ENCODE measurements around the gene PRORP. TPM values are rescaled to one million over a fixed set of nuclear protein-coding genes. Genes with fewer than 3 reads are reported as not detected.

The PRORP gene
- total RNA-seq, 3 donors from 2014 or later: 18.6 to 30.7 (median 27.5) TPM

- intact Hi-C loops (cut with DNase I, micrococcal nuclease): loop anchor here (5.0 kb wide), 1 partner anchor 271 kb away; no protein-coding TSS in a partner anchor
- DNase-seq (no peak), ATAC-seq (no peak)
- Histone ChIP-seq H3K4me1 (ENCODE audit: low read depth) (no peaks in the 10 kb centered on the region), H3K4me3 (no peak overlapping the region), H3K9me3 (no peaks in the 10 kb centered on the region), H3K36me3 (ENCODE audit: low read depth) (no peaks in the 10 kb centered on the region)
- TF ChIP-seq, protein P1, sequence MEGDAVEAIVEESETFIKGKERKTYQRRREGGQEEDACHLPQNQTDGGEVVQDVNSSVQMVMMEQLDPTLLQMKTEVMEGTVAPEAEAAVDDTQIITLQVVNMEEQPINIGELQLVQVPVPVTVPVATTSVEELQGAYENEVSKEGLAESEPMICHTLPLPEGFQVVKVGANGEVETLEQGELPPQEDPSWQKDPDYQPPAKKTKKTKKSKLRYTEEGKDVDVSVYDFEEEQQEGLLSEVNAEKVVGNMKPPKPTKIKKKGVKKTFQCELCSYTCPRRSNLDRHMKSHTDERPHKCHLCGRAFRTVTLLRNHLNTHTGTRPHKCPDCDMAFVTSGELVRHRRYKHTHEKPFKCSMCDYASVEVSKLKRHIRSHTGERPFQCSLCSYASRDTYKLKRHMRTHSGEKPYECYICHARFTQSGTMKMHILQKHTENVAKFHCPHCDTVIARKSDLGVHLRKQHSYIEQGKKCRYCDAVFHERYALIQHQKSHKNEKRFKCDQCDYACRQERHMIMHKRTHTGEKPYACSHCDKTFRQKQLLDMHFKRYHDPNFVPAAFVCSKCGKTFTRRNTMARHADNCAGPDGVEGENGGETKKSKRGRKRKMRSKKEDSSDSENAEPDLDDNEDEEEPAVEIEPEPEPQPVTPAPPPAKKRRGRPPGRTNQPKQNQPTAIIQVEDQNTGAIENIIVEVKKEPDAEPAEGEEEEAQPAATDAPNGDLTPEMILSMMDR (IDR thresholded peaks at IDR 0.05): no peak
These were observed 18.6 kb downstream of the PRORP start for GRCh38 chr14:35140718-35141581.

DNA sequence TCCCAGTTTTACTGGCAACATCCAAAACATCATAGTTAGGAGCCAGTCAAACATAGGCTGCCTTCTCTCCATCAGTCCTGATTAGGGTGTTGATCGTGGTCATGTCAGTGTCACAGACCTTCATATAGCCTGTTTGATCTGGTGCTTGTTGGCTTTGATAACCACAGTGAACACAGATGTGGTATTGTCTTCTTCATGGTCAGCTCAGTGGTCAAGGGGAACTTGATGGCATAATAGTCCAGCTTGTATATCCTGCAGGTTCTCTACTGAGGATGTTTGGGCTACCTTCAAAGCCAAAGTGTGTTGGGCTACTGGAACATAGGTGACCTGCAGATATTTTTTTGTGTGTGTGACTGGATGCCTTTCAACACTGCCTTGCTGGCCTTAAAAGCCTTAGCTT, 21.7 kb downstream of the PRORP start:
- DNase-seq (no peak), ATAC-seq (no peak)
- Histone ChIP-seq H3K36me3 (ENCODE audit: low read depth) (no peaks in the 10 kb centered on the region), H3K4me1 (ENCODE audit: low read depth) (no peaks in the 10 kb centered on the region), H3K4me3 (no peak overlapping the region), H3K9me3 (no peaks in the 10 kb centered on the region)
- TF ChIP-seq, protein P1 (IDR thresholded peaks at IDR 0.05): no peak
- intact Hi-C loops (cut with DNase I, micrococcal nuclease): loop anchor here (5.0 kb wide), 1 partner anchor 268 kb away; no protein-coding TSS in a partner anchor

DNA sequence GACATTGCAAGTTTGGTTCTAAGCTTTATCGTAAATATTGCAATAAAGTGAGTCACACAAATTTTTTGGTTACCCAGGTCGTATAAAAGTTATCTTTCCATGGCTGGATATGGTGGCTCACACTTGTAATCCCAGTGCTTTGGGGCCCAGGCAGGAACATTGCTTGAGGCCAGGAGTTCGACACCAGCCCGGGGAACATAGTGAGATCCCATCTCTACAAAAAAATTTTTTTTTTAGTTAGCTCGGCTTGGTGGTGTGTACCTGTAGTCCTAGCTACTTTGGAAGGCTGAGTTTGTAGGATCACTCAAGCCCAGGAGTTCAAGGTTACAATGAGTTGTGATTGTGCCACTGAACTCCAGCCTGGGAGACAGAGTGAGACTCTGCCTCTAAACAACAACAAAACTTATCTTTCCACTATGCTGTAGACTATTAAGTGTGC, 24.4 kb downstream of the PRORP start:
- Histone ChIP-seq H3K36me3 (ENCODE audit: low read depth) (no peaks in the 10 kb centered on the region), H3K9me3 (no peaks in the 10 kb centered on the region), H3K4me3 (no peak overlapping the region), H3K4me1 (ENCODE audit: low read depth) (no peaks in the 10 kb centered on the region)
- DNase-seq: no peak
- TF ChIP-seq, protein P1 (IDR thresholded peaks at IDR 0.05): no peak
- ATAC-seq: no peak
- intact Hi-C loops (cut with DNase I, micrococcal nuclease): no loop called here

DNA sequence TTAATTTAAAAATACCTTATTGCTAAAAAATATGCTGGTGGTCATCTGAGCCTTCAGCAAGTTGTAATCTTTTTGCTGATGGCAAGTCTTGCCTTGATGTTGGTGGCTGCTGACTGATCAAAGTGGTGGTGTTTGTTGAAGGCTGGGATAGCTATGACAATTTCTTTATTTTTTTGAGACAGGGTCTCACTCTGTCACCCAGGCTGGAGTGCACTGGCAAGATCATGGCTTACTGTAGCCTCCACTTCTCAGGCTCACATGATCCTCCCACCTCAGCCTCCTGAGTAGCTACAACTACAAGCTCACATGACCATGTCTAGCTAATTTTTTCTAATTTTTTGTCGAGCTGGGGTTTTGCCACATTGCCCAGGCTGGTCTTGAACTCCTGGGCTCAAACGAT, 24.8 kb downstream of the PRORP start:
- Histone ChIP-seq H3K4me3 (no peak overlapping the region), H3K36me3 (ENCODE audit: low read depth) (no peaks in the 10 kb centered on the region), H3K9me3 (no peaks in the 10 kb centered on the region), H3K4me1 (ENCODE audit: low read depth) (no peaks in the 10 kb centered on the region)
- DNase-seq: no peak
- TF ChIP-seq, protein P1 (IDR thresholded peaks at IDR 0.05): no peak
- intact Hi-C loops (cut with DNase I, micrococcal nuclease): no loop called here
- no peak for ATAC-seq

- no peak for ATAC-seq
- intact Hi-C loops (cut with DNase I, micrococcal nuclease): no loop called here
These were observed 25.4 kb downstream of the PRORP start for GRCh38 chr14:35147711-35148110.

More at GRCh38 chr14:35147711-35148110, 25.4 kb downstream of the PRORP start:
- TF ChIP-seq, protein P1 (IDR thresholded peaks at IDR 0.05): no peak
- Histone ChIP-seq H3K36me3 (ENCODE audit: low read depth) (no peaks in the 10 kb centered on the region), H3K9me3 (no peaks in the 10 kb centered on the region), H3K4me3 (no peak overlapping the region), H3K4me1 (ENCODE audit: low read depth) (no peaks in the 10 kb centered on the region)
- DNase-seq: no peak
